Measurements from ENCODE around the gene IRX5. TPM values are rescaled to one million over a fixed set of nuclear protein-coding genes. Genes with fewer than 3 reads are reported as not detected.

IRX5 gene
- total and polyA plus RNA-seq, 2 of the 8 experiments (the other 6 are each of a cell fraction or from before 2014, with no cell fraction given), result 0.48 to 0.56 TPM

GRCh38 chr16:54955757-54956156, 25.1 kb downstream of the IRX5 start (continued):
- no peak for TF ChIP-seq SUZ12 (IDR thresholded peaks at IDR 0.05; ENCODE audit: low read length)
- no peak for TF ChIP-seq CBX8 (IDR thresholded peaks at IDR 0.05; ENCODE audit: borderline replicate concordance, low read depth, low read length)
- TF ChIP-seq GTF2F1 (IDR thresholded peaks at IDR 0.05; ENCODE audit: borderline replicate concordance, low read depth, low read length), result no peak

Measured in H1 (cell line).